ENCODE data around the gene KRT37. TPM values are rescaled to one million over a fixed set of nuclear protein-coding genes. Genes with fewer than 3 reads are reported as not detected.

The KRT37 gene
- not detected for total RNA-seq
- long read RNA-seq: 0 reads

GRCh38 chr17:41424111-41424635, at the start of gene KRT37:
KRT37 (minus strand) TSS chr17:41424585; CDS start chr17:41424523, 62 bp downstream.
- ATAC-seq (no peak), DNase-seq (no peak)
- intact Hi-C loops (cut with DNase I): no loop called here

- intact Hi-C loops (cut with DNase I): no loop called here
- DNase-seq: no peak
- ATAC-seq: no peak
Measured at GRCh38 chr17:41468346-41468745, 44.0 kb upstream of the KRT37 start.

GRCh38 chr17:41467561-41467960, 43.2 kb upstream of the KRT37 start:
- no peak for DNase-seq
- no peak for ATAC-seq
- intact Hi-C loops (cut with DNase I): no loop called here

DNA sequence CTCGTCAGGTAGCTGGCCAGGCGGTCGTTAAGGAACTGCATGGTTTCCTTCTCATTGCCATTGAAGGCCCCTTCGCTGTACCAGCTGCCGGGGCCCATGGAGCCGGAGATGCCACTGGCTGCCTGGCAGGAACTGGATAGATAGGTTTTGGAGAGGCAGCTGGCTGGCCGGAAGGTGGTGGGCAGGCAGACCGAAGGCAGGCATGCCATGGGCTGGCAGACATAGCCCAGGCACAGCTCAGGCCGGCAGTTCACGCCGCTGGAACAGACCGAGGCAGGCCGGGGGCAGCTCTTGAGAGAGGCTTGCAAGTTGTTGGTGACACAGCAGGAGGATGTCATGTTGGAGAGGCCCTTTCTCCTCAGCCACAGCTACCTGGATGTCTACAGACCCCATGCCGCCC, 42.6 kb upstream of the KRT37 start, which contains the start of gene KRT32:
TSS of gene KRT32 (minus strand) at position 399 of the 400 bp plus-strand sequence. CDS start at position 338, 61 bp downstream.
- no peak for ATAC-seq
- intact Hi-C loops (cut with DNase I): no loop called here
- no peak for DNase-seq

GRCh38 chr17:41464682-41465081, 40.3 kb upstream of the KRT37 start:
- ATAC-seq (peak; percentile 97), DNase-seq (peak; percentile 65)
- intact Hi-C loops (cut with DNase I): no loop called here

- ATAC-seq (no peak), DNase-seq (no peak)
- intact Hi-C loops (cut with DNase I): no loop called here
Measured at GRCh38 chr17:41464173-41464572, 39.8 kb upstream of the KRT37 start.

- ATAC-seq (no peak), DNase-seq (no peak)
Measured at GRCh38 chr17:41463746-41464145, 39.4 kb upstream of the KRT37 start.

DNA sequence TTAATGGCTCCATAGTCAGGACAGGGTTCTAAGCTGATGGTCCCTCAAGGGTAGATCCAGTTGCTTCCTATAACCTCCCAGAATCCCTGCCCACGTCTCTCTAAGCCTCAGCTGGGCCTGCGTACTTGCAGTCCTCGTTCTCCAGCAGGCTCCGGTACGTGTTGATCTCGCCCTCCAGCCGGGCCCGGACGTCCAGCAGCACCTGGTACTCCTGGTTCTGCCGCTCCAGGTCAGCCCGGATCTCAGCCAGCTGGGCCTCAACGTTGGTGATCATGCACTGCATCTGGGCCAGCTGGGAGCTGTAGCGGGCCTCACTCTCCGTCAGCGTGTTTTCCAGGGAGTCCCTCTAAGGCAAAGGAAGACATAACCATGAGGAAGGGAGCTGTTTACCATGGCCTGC, 38.3 kb upstream of the KRT37 start:
- intact Hi-C loops (cut with DNase I): no loop called here
- DNase-seq (no peak), ATAC-seq (no peak)

More at GRCh38 chr17:41463746-41464145, 39.4 kb upstream of the KRT37 start:
- intact Hi-C loops (cut with DNase I): no loop called here

DNA sequence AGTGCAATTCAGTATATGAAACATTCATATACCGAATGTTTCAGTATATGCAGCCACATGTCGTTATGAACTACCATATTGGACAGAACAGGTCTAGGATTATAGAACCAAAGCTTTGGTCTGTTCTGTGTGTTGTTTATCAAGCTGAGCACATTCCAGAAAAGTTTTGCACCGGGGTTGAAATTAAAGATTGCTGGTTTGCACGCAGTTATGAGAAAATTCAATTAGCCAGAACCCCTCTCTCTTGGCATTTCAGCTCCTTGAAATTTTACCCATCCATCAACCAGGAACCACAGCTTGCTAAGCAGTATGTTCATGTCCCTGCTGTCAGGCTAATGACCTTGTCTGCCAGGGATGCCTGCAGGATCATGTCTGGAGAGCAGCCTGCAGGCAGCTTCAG, 33.3 kb upstream of the KRT37 start:
- intact Hi-C loops (cut with DNase I): no loop called here
- no peak for ATAC-seq
- DNase-seq: no peak

GRCh38 chr17:41456204-41456603, 31.8 kb upstream of the KRT37 start:
- DNase-seq (no peak), ATAC-seq (no peak)
- intact Hi-C loops (cut with DNase I): no loop called here

DNA sequence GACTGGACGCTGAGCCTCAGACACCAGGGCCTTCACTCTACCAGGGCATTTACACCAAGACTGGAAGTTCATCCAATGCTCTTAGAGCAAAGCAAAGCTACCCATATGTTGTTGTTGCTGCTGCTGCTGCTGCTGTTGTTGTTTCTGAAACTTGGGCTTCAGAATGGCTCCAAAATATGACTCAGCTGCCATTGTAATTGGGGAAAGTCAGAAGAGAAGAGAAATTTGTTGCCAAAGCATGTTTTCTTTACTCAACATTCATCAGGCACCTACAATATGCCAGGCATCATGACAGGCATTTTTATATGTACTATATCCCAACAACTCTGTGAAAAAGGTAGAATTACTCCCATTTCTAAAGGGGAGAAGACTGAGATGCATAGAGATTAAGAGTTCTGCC, 30.9 kb upstream of the KRT37 start:
- intact Hi-C loops (cut with DNase I): no loop called here
- DNase-seq: no peak
- no peak for ATAC-seq

- intact Hi-C loops (cut with DNase I): no loop called here
- no peak for ATAC-seq
Measured at GRCh38 chr17:41453066-41453465, 28.7 kb upstream of the KRT37 start.

GRCh38 chr17:41452281-41452680, 27.9 kb upstream of the KRT37 start:
- ATAC-seq: no peak

More at GRCh38 chr17:41453066-41453465, 28.7 kb upstream of the KRT37 start:
- no peak for DNase-seq

DNA sequence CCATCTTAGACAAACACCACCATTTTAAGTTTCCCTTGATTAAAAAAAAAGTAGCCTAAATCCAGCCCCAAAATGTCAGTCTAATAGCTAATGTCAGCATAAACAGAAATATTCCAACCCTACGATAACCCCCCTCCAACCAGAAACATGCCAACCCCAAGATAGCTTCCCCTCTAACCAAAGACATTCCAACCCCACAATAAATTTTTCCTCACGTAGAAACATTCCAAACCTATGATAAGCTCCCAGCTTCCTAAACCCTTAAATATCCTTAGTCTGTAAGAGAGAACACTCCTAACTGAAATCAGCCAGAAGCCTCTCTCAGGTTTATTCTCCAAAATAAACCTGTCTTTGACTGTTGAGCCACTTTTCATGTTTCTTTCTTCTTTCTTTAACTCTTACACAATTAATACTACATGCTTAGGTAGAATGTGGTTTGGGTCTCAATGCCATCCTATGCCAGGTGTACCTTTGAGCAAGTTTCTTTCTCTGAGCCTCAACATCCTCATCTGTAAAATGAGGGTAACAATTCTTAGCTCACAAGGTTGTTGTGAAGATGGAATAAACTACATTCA, 26.9 kb upstream of the KRT37 start:
- intact Hi-C loops (cut with DNase I): no loop called here

More at GRCh38 chr17:41452281-41452680, 27.9 kb upstream of the KRT37 start:
- intact Hi-C loops (cut with DNase I): no loop called here
- no peak for DNase-seq

GRCh38 chr17:41449008-41449407, 24.6 kb upstream of the KRT37 start:
- intact Hi-C loops (cut with DNase I): no loop called here
- DNase-seq: no peak
- ATAC-seq: no peak

More for the DNA sequence above, 26.9 kb upstream of the KRT37 start:
- ATAC-seq: no peak
- no peak for DNase-seq

- intact Hi-C loops (cut with DNase I): no loop called here
- DNase-seq: no peak
Measured at GRCh38 chr17:41448506-41448905, 24.1 kb upstream of the KRT37 start.

GRCh38 chr17:41446806-41447205, 22.4 kb upstream of the KRT37 start:
- no peak for DNase-seq
- intact Hi-C loops (cut with DNase I): no loop called here
- ATAC-seq: peak in 1 of 2 donors; percentile 88

More at GRCh38 chr17:41448506-41448905, 24.1 kb upstream of the KRT37 start:
- ATAC-seq: peak; percentile 24 to 38

GRCh38 chr17:41444640-41445039, 20.3 kb upstream of the KRT37 start:
- no peak for ATAC-seq
- no peak for DNase-seq
- intact Hi-C loops (cut with DNase I): no loop called here

- ATAC-seq: no peak
- DNase-seq: no peak
- intact Hi-C loops (cut with DNase I): no loop called here
Measured at GRCh38 chr17:41444186-41444585, 19.8 kb upstream of the KRT37 start.

DNA sequence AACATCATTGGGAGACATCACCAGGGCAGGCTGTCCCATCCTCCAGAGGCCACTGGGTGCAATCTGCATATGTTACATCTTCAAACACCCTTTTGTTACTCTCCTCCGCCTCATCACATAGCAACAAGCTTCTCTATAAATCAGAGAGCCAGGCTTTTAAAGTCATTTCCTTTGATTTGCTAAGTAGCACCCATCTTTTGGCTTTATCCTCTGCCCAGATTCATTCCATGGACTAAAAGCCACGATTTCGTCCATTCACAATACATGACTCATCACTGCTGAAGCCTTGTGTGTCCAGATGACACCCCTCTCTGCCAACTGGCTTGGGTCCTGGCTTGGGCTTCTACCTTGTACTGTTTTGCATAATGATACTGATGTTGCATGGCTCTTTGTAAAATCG, 18.4 kb upstream of the KRT37 start:
- ATAC-seq: no peak
- no peak for DNase-seq
- intact Hi-C loops (cut with DNase I): no loop called here

- DNase-seq: no peak
- ATAC-seq: no peak
- intact Hi-C loops (cut with DNase I): no loop called here
Measured at GRCh38 chr17:41440531-41441033, 16.2 kb upstream of the KRT37 start, which contains the start of gene KRT38. KRT38 (minus strand) TSS chr17:41440983; CDS start chr17:41440921, 62 bp downstream.
